GM19025 (cell line): ENCODE measurements around the gene E2F6.
A peak's percentile ranks its signal among the peaks of the same experiment; 100 is the strongest.

Experiments used
- ATAC-seq: cut with Tn5 transposase; IDR thresholded peaks from one replicate; pipeline ENCODE4 v1.9.1; 2021; ENCODE audit warnings: mild to moderate bottlenecking, low read depth, moderate library complexity; ENCODE audit not compliant: unreplicated experiment

E2F6 gene, protein sequence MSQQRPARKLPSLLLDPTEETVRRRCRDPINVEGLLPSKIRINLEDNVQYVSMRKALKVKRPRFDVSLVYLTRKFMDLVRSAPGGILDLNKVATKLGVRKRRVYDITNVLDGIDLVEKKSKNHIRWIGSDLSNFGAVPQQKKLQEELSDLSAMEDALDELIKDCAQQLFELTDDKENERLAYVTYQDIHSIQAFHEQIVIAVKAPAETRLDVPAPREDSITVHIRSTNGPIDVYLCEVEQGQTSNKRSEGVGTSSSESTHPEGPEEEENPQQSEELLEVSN

GRCh38 chr2:11465485-11466306, at the start of gene E2F6:
TSS of gene E2F6 (minus strand) at chr2:11466161. CDS start at chr2:11465879, 282 bp downstream.
- ATAC-seq, result peak; percentile 62

DNA sequence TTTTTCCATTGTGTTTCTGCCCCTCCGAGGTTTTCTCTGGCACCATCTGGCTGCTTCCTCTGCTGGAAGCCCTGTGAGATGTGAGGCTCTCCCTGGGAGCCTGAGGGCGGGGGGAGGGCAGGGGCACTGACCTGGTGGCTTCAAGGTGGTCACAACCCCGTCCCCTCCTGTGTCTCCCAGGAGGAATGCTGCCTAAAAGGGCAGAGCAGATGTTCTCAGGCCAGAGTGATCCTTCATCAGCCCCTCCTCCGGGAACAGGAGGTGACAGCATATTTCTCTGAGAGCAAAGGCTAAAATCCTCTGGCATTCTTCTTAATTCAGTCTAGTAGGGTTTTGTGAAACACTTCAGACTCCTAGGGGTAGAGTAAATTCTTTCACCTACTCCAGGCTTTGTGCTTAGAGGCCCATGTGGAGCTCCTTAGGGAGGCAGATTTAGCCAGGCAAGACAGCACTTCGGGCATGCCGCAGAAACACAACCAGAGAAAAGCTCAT, 49.6 kb upstream of the E2F6 start:
- no peak for ATAC-seq

GRCh38 chr2:11514904-11515303, 48.9 kb upstream of the E2F6 start:
- no peak for ATAC-seq

GRCh38 chr2:11514081-11514730, 48.2 kb upstream of the E2F6 start:
- no peak for ATAC-seq

DNA sequence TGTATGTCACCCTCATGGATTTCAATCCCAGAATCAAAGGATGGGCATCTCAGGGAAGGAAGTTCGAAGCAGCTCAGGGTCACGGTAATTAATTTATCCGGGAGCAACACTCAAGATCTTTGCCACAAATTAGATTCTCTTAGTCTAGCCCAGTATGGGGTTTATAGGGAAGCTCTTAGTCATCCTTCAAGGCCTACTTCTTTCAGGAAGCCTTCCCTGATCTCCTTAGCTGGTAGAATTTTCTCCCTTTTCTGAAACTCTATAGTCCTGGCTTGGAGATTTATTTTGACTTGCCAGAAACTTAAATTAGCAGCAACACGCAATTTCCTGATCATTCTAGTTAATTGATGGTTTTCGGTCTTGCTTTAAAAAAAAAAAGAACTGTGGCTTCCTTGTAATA, 47.4 kb upstream of the E2F6 start:
- ATAC-seq, result no peak

DNA sequence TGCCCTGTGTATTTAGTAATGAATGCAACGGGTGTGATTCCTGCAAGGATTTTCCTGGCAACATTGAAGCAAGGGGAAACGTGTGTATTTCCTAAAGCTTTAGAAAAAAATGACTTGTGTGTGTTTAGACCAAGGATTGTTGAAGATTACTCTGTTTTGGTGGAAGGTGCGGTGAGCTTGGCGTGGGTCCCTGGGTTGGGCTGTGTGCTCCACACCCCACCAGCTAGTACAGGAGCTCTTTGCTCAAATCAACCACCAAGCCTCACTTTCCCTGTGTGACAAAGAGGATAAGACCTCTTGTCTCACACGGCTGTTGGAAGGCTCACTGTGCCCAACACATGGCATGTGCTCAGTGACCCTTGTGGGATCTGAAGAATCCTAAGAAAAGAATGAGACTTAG, 46.5 kb upstream of the E2F6 start:
- ATAC-seq, result no peak

DNA sequence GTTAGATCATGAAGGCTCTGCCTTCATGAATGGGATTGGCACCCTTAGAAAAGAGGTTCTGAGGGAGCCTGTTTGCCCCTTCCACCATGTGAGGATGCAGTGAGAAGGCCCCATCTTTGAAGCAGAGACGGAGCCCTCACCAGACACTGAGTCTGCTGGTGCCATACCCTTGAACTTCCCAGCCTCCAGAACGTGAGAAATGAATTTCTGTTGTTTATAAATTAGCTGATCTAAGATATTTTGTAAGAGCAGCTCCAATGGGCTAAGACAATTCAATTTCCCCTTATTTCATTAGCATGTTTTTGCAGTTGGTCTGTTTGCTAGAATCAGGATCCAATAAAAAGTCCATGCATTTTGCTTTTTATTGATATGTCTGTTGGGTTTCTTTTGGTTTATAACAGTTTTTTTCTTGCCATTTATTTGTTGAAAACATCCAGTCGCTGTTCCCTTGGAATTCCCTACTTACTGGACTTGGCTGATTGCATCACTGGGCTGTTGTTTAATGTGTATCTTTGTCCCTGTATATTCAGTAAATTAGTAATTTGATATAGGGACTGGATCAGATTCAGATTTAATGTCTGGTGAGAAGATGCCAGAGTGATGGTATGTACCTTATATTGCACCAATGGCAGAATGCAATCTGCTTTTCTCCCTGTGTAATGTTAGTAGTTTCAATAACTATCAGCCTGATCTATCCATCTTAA, 43.8 kb upstream of the E2F6 start:
- no peak for ATAC-seq

DNA sequence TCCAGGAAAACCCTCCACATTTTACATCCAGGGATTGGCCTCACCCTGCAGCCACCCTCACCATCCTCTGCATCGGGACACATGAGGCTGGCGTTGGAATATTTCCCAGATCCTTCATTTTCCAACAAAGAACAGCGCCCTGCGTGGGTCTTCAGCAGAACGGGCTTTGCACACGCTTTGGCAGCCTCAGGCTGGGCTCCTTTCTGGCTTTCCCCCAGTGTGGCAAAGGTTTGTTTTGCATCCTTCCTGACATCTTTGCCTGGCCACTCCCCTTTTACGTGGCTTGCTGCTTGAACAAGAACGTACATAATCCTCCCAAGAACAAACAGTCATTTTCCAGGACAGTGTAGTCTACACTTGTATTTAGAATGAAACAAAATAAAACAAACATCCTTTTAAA, 42.3 kb upstream of the E2F6 start:
- ATAC-seq, result no peak

DNA sequence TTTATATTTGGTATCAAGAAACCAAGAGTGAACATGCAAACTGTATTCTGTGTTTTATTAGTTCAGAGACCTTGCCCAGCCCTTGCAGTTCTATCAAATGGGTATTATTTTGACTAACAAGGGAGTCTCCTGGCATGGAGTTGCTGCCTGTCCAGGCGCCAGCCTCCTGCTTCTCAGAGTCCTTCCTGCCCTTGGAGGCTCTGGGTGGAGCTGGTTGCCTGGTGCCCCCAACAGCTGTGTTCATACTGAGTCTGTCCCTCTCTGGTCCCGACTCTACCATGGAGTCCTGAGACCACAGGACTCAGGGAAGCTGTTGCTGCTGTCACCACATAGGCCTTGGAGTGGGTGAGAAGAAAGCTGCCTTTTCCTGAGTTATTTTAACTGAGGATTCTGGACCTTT, 41.6 kb upstream of the E2F6 start:
- ATAC-seq, result no peak

DNA sequence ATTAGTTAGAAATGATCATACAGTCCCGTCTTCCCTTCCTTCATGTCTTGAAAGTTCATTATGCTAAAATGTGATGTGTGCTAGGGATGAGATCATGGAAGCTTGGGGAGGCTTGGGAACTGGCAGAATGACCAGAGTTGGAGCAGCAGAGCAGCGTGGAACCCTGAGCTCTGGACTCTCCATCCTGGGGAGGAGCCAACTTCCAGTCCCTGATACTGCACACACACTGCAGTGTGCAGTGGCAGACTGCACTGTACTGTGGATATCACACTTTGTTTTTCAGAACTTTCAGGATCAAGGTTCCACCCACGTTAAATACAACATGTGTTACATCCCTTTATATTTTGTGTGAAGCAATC, 40.6 kb upstream of the E2F6 start:
- no peak for ATAC-seq

- ATAC-seq, result no peak
These were observed 40.0 kb upstream of the E2F6 start for GRCh38 chr2:11505652-11506610.

GRCh38 chr2:11503354-11503927, 37.5 kb upstream of the E2F6 start:
- ATAC-seq, result no peak

DNA sequence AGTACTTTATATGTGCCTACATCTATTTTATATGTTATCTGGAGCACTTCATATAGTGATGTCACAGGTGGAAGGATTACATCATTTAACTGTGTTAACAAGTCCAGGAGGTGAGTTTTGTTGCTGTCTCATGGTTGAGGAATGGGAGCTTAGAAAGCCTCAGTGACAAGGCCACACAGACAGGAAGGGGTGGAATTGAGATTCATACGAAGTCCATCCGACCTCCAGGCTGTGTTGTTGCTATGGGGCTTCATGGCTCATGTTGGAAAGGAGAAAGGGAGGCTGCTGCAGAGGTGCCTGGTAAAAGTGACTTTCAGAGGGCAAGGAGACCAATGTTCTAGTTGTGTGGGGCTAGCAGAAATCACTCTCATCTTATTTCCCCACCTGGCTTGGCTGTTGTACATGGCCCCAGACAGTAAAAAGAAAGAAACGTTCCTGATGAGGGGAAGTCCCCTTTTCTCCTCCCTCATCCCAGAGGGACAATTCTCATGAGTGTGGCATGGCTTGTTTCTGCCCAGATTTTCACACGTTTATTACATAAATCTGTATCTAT, 36.9 kb upstream of the E2F6 start:
- ATAC-seq, result no peak

- ATAC-seq, result no peak
These were observed 34.8 kb upstream of the E2F6 start for GRCh38 chr2:11500702-11501303.

GRCh38 chr2:11499081-11499743, 33.3 kb upstream of the E2F6 start:
- ATAC-seq, result no peak

DNA sequence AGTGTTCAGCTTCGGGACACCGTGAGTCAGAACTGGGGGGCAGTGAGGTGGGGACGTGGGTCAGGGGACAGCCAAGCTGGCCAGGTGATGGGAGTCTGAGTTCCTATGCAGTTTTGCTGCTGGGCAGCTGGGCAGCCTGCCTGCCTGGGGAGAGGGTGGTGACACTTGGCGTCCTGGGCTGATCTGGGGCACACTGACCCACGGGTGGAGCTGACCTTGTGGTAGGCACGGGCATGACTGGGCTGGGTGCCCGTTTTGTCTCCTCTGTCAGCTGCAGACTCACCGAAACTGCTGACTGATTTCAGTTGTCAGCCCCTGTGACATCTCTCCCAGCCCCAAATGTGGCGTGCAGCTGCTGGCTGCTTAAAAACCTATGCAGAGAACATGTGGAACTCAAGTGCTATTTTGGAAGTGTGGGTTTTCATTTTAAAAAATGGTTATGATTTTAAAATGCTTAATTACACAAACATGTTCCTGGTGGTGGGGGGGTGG, 32.6 kb upstream of the E2F6 start:
- ATAC-seq, result peak; percentile 95

- ATAC-seq, result no peak
These were observed 30.1 kb upstream of the E2F6 start for GRCh38 chr2:11495844-11496681.
